Neuron (in vitro differentiated cells): ENCODE data around the gene ELFN2.

ENCODE experiments used
- H2AFZ ChIP-seq: one replicate; pipeline ENCODE4 v1.6.1; 2013; ENCODE audit warnings: low read depth, mild to moderate bottlenecking, inconsistent platforms, low read length, moderate library complexity
- H3K27me3 ChIP-seq: one replicate; pipeline ENCODE4 v1.6.1; 2013; ENCODE audit warnings: low read length; ENCODE audit not compliant: insufficient read depth
- H3K36me3 ChIP-seq: one replicate; pipeline ENCODE4 v1.6.1; 2013; ENCODE audit warnings: low read length; ENCODE audit not compliant: insufficient read depth
- H3K4me1 ChIP-seq: one replicate; pipeline ENCODE4 v1.6.1; 2013; ENCODE audit warnings: low read length; ENCODE audit not compliant: insufficient read depth
- H3K4me3 ChIP-seq: 2 replicates; pipeline ENCODE4 v1.5.1; 2013; ENCODE audit warnings: mild to moderate bottlenecking, low read length, moderate library complexity
- H3K9me3 ChIP-seq: one replicate; pipeline ENCODE4 v1.6.1; 2013; ENCODE audit warnings: low read length

The ELFN2 gene

GRCh38 chr22:37462436-37462835 lies 35.2 kb upstream of the ELFN2 start:
- Histone ChIP-seq H3K4me1 (no peaks in the 10 kb centered on the region), H3K4me3 (no peak overlapping the region), H3K9me3 (no peaks in the 10 kb centered on the region), H2AFZ (no peak overlapping the region), H3K27me3 (peaks cover 10% of the 10 kb centered on the region), H3K36me3 (no peaks in the 10 kb centered on the region)

GRCh38 chr22:37461961-37462360 lies 34.7 kb upstream of the ELFN2 start:
- Histone ChIP-seq H3K9me3 (no peaks in the 10 kb centered on the region), H3K27me3 (peaks cover 10% of the 10 kb centered on the region)

GRCh38 chr22:37460684-37461083 lies 33.4 kb upstream of the ELFN2 start:
- Histone ChIP-seq H3K4me3 (no peak overlapping the region), H3K9me3 (no peaks in the 10 kb centered on the region), H3K4me1 (no peaks in the 10 kb centered on the region), H3K36me3 (no peaks in the 10 kb centered on the region), H2AFZ (no peak overlapping the region), H3K27me3 (peaks cover 10% of the 10 kb centered on the region)

More at GRCh38 chr22:37461961-37462360, 34.7 kb upstream of the ELFN2 start:
- H3K4me3 ChIP-seq, result no peak overlapping the region
- no peak overlapping the region for H2AFZ ChIP-seq
- no peaks in the 10 kb centered on the region for H3K36me3 ChIP-seq
- no peaks in the 10 kb centered on the region for H3K4me1 ChIP-seq

- no peak overlapping the region for H3K4me3 ChIP-seq
- no peaks in the 10 kb centered on the region for H3K36me3 ChIP-seq
- H3K4me1 ChIP-seq, result peaks cover 5% of the 10 kb centered on the region
- no peaks in the 10 kb centered on the region for H3K9me3 ChIP-seq
- H3K27me3 ChIP-seq, result peaks cover 10% of the 10 kb centered on the region
- H2AFZ ChIP-seq, result no peak overlapping the region
These were observed 31.9 kb upstream of the ELFN2 start for GRCh38 chr22:37459206-37459605.

GRCh38 chr22:37457093-37457893 lies 30.0 kb upstream of the ELFN2 start:
- Histone ChIP-seq H3K4me3 (no peak overlapping the region), H3K9me3 (no peaks in the 10 kb centered on the region)

GRCh38 chr22:37456346-37456745 lies 29.1 kb upstream of the ELFN2 start:
- Histone ChIP-seq H2AFZ (no peak overlapping the region), H3K4me3 (no peak overlapping the region)

More at GRCh38 chr22:37457093-37457893, 30.0 kb upstream of the ELFN2 start:
- H3K36me3 ChIP-seq, result no peaks in the 10 kb centered on the region
- H2AFZ ChIP-seq, result no peak overlapping the region
- peaks cover 5% of the 10 kb centered on the region for H3K4me1 ChIP-seq
- H3K27me3 ChIP-seq, result peaks cover 10% of the 10 kb centered on the region

GRCh38 chr22:37455896-37456295 lies 28.6 kb upstream of the ELFN2 start:
- Histone ChIP-seq H3K9me3 (no peaks in the 10 kb centered on the region), H3K36me3 (no peaks in the 10 kb centered on the region), H2AFZ (no peak overlapping the region), H3K4me3 (no peak overlapping the region), H3K27me3 (peaks cover 12% of the 10 kb centered on the region), H3K4me1 (peaks cover 5% of the 10 kb centered on the region)

More at GRCh38 chr22:37456346-37456745, 29.1 kb upstream of the ELFN2 start:
- Histone ChIP-seq H3K36me3 (no peaks in the 10 kb centered on the region), H3K4me1 (peaks cover 5% of the 10 kb centered on the region), H3K9me3 (no peaks in the 10 kb centered on the region), H3K27me3 (peaks cover 12% of the 10 kb centered on the region)

GRCh38 chr22:37454857-37455686 lies 27.8 kb upstream of the ELFN2 start:
- H3K27me3 ChIP-seq, result peaks cover 12% of the 10 kb centered on the region
- no peaks in the 10 kb centered on the region for H3K36me3 ChIP-seq
- H3K4me3 ChIP-seq, result no peak overlapping the region
- H3K9me3 ChIP-seq, result no peaks in the 10 kb centered on the region
- no peak overlapping the region for H2AFZ ChIP-seq
- H3K4me1 ChIP-seq, result peaks cover 5% of the 10 kb centered on the region

- Histone ChIP-seq H3K36me3 (no peaks in the 10 kb centered on the region), H3K9me3 (no peaks in the 10 kb centered on the region), H3K4me1 (peaks cover 5% of the 10 kb centered on the region), H2AFZ (no peak overlapping the region), H3K27me3 (peaks cover 16% of the 10 kb centered on the region), H3K4me3 (no peak overlapping the region)
These were observed 26.4 kb upstream of the ELFN2 start for GRCh38 chr22:37453696-37454095.

GRCh38 chr22:37451218-37451617 lies 23.9 kb upstream of the ELFN2 start:
- Histone ChIP-seq H3K4me3 (no peak overlapping the region), H3K36me3 (no peaks in the 10 kb centered on the region), H3K9me3 (no peaks in the 10 kb centered on the region), H2AFZ (no peak overlapping the region), H3K27me3 (peaks cover 10% of the 10 kb centered on the region), H3K4me1 (peaks cover 5% of the 10 kb centered on the region)

- Histone ChIP-seq H3K27me3 (peaks cover 10% of the 10 kb centered on the region), H3K9me3 (no peaks in the 10 kb centered on the region)
These were observed 22.2 kb upstream of the ELFN2 start for GRCh38 chr22:37449331-37450001.

GRCh38 chr22:37448516-37449127 lies 21.3 kb upstream of the ELFN2 start:
- Histone ChIP-seq H3K4me1 (no peaks in the 10 kb centered on the region), H3K36me3 (no peaks in the 10 kb centered on the region), H3K9me3 (no peaks in the 10 kb centered on the region), H2AFZ (no peak overlapping the region), H3K27me3 (peaks cover 10% of the 10 kb centered on the region), H3K4me3 (no peak overlapping the region)

More at GRCh38 chr22:37449331-37450001, 22.2 kb upstream of the ELFN2 start:
- H3K36me3 ChIP-seq, result no peaks in the 10 kb centered on the region
- H3K4me3 ChIP-seq, result no peak overlapping the region
- no peak overlapping the region for H2AFZ ChIP-seq
- H3K4me1 ChIP-seq, result no peaks in the 10 kb centered on the region
